Neural cell (in vitro differentiated cells): ENCODE data around the gene INSRR. TPM values are rescaled to one million over a fixed set of nuclear protein-coding genes. Genes with fewer than 3 reads are reported as not detected.

Experiments
- H2AFZ ChIP-seq: fragments of 200-600, 300-800 bp; sonication (generic), shearing (Covaris generic); 2 replicates; pipeline ENCODE4 v1.6.0; 2014; ENCODE audit warnings: low read depth, mild to moderate bottlenecking, antibody characterized with exemption, low read length, moderate library complexity
- H3F3A ChIP-seq: fragments of 200-600 bp; shearing (Covaris generic); 2 replicates; pipeline ENCODE4 v1.6.1; 2016; ENCODE audit warnings: mild to moderate bottlenecking, moderate library complexity, mixed read lengths, antibody characterized with exemption, low read length; ENCODE audit not compliant: insufficient read depth, poor library complexity, severe bottlenecking
- H3K27ac ChIP-seq: fragments of 200-600, 300-800 bp; sonication (generic), shearing (Covaris generic); 2 replicates; pipeline ENCODE4 v1.5.1; 2014; ENCODE audit warnings: mild to moderate bottlenecking, low read length, moderate library complexity
- H3K27me3 ChIP-seq: fragments of 300-800, 200-600 bp; sonication (generic), shearing (Covaris generic); 2 replicates; pipeline ENCODE4 v1.6.0; 2014; ENCODE audit warnings: mild to moderate bottlenecking, low read depth, low read length, moderate library complexity; ENCODE audit not compliant: insufficient read depth
- H3K36me3 ChIP-seq: fragments of 300-800, 200-600 bp; sonication (generic), shearing (Covaris generic); 2 replicates; pipeline ENCODE4 v1.5.1; 2014; ENCODE audit warnings: mild to moderate bottlenecking, antibody characterized with exemption, low read length, moderate library complexity; ENCODE audit not compliant: insufficient read depth
- H3K4me2 ChIP-seq: fragments of 300-800, 200-600 bp; sonication (generic), shearing (Covaris generic); 2 replicates; pipeline ENCODE4 v1.6.0; 2014; ENCODE audit warnings: mild to moderate bottlenecking, low read length
- H3K4me3 ChIP-seq: fragments of 300-800, 200-600 bp; sonication (generic), shearing (Covaris generic); 2 replicates; pipeline ENCODE4 v1.5.1; 2014; ENCODE audit warnings: mild to moderate bottlenecking, low read length, moderate library complexity
- H3K79me2 ChIP-seq: fragments of 200-600 bp; shearing (Covaris generic); replicated peaks from 2 replicates; pipeline ENCODE4 v1.6.0; 2014; ENCODE audit warnings: mild to moderate bottlenecking, low read length, moderate library complexity; ENCODE audit not compliant: insufficient read depth
- H3K9ac ChIP-seq: fragments of 300-800, 200-600 bp; sonication (generic), shearing (Covaris generic); 2 replicates; pipeline ENCODE4 v1.6.1; 2016; ENCODE audit warnings: mild to moderate bottlenecking, low read length, mixed read lengths
- H3K9me2 ChIP-seq: fragments of 200-600 bp; shearing (Covaris generic); 2 replicates; pipeline ENCODE4 v1.6.1; 2016; ENCODE audit warnings: mild to moderate bottlenecking, low read length, mixed read lengths; ENCODE audit not compliant: insufficient read depth
- H3K9me3 ChIP-seq: fragments of 200-600, 300-800 bp; sonication (generic), shearing (Covaris generic); 2 replicates; pipeline ENCODE4 v1.6.1; 2016; ENCODE audit warnings: mild to moderate bottlenecking, mixed run types, low read length, moderate library complexity, mixed read lengths
- H4K20me1 ChIP-seq: fragments of 200-600 bp; shearing (Covaris generic); 2 replicates; pipeline ENCODE4 v1.6.1; 2016; ENCODE audit warnings: mild to moderate bottlenecking, mixed run types; ENCODE audit not compliant: insufficient read depth
- EP300 ChIP-seq: fragments of 450-650 bp; conservative IDR thresholded peaks from 2 replicates; pipeline ENCODE4 v1.6.1; 2014; ENCODE audit warnings: antibody characterized with exemption, mild to moderate bottlenecking, moderate library complexity; ENCODE audit not compliant: poor library complexity, severe bottlenecking
- EZH2 ChIP-seq: fragments of 200-600, 300-800 bp; shearing (Covaris generic), sonication (generic); IDR thresholded peaks from 2 replicates; pipeline ENCODE4 v1.6.1; 2014; ENCODE audit warnings: antibody characterized with exemption, low read length, borderline replicate concordance, mild to moderate bottlenecking; ENCODE audit not compliant: insufficient read depth, poor library complexity, severe bottlenecking
- MXI1 ChIP-seq: fragments of 450-650 bp; conservative IDR thresholded peaks from 2 replicates; pipeline ENCODE4 v1.6.1; 2014; ENCODE audit warnings: antibody characterized with exemption, mild to moderate bottlenecking; ENCODE audit not compliant: poor library complexity, severe bottlenecking
- POLR2AphosphoS5 ChIP-seq: IDR thresholded peaks from 2 replicates; pipeline ENCODE4 v1.6.1; 2012
- RAD21 ChIP-seq: fragments of 450-650 bp; conservative IDR thresholded peaks from 2 replicates; pipeline ENCODE4 v1.6.1; 2014; ENCODE audit warnings: antibody characterized with exemption, mild to moderate bottlenecking, moderate library complexity
- SMC3 ChIP-seq: fragments of 450-650 bp; conservative IDR thresholded peaks from 2 replicates; pipeline ENCODE4 v1.6.1; 2014; ENCODE audit warnings: antibody characterized with exemption, mild to moderate bottlenecking, moderate library complexity; ENCODE audit not compliant: poor library complexity
- TAF1 ChIP-seq: IDR thresholded peaks from 2 replicates; pipeline ENCODE4 v1.6.1; 2012; ENCODE audit warnings: low read depth
- polyA plus RNA-seq: library from polyadenylated mRNA; depleted of rRNA; stranded (reverse); fragments of >200 nt; gene quantifications from 2 replicates; pipeline ENCODE4 v1.2.3, GENCODE V29; 2014
- TF ChIP-seq, protein P1 (sequence below): IDR thresholded peaks from 2 replicates; pipeline ENCODE4 v1.6.1; 2012; ENCODE audit warnings: borderline replicate concordance
- TF ChIP-seq, protein P2 (sequence below): fragments of 450-650 bp; IDR thresholded peaks from 2 replicates; pipeline ENCODE4 v1.5.1; 2014; ENCODE audit warnings: antibody characterized with exemption, mild to moderate bottlenecking, moderate library complexity; ENCODE audit not compliant: poor library complexity, severe bottlenecking

Gene INSRR
- polyA plus RNA-seq, 1 donor from 2014 or later = 3.0 TPM

DNA sequence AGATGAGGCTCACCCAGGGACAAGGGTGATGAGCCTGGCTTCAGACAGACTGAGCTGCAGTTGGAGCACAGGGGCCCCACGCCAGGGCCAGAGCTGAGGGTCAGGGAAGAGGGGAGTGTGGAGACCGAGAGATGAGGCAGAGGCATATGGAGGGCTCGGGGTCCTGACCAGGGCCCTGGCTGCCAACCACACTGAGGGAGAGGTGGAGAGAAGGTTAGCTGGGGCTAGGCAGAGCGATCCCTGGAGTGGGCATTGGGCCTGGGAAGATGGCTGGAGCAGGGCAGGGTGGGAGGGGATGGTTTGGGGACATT is 42.6 kb upstream of the INSRR start:
- H3K27ac ChIP-seq = no peak overlapping the region
- H4K20me1 ChIP-seq = no peaks in the 10 kb centered on the region
- no peaks in the 10 kb centered on the region for H3K27me3 ChIP-seq
- H3K9me3 ChIP-seq = no peaks in the 10 kb centered on the region
- H3K4me2 ChIP-seq = no peak overlapping the region
- no peak overlapping the region for H2AFZ ChIP-seq
- no peaks in the 10 kb centered on the region for H3K79me2 ChIP-seq
- H3K9me2 ChIP-seq = no peaks in the 10 kb centered on the region
- H3K36me3 ChIP-seq = no peaks in the 10 kb centered on the region
- H3K4me3 ChIP-seq = no peak overlapping the region
- TF ChIP-seq, protein P1, sequence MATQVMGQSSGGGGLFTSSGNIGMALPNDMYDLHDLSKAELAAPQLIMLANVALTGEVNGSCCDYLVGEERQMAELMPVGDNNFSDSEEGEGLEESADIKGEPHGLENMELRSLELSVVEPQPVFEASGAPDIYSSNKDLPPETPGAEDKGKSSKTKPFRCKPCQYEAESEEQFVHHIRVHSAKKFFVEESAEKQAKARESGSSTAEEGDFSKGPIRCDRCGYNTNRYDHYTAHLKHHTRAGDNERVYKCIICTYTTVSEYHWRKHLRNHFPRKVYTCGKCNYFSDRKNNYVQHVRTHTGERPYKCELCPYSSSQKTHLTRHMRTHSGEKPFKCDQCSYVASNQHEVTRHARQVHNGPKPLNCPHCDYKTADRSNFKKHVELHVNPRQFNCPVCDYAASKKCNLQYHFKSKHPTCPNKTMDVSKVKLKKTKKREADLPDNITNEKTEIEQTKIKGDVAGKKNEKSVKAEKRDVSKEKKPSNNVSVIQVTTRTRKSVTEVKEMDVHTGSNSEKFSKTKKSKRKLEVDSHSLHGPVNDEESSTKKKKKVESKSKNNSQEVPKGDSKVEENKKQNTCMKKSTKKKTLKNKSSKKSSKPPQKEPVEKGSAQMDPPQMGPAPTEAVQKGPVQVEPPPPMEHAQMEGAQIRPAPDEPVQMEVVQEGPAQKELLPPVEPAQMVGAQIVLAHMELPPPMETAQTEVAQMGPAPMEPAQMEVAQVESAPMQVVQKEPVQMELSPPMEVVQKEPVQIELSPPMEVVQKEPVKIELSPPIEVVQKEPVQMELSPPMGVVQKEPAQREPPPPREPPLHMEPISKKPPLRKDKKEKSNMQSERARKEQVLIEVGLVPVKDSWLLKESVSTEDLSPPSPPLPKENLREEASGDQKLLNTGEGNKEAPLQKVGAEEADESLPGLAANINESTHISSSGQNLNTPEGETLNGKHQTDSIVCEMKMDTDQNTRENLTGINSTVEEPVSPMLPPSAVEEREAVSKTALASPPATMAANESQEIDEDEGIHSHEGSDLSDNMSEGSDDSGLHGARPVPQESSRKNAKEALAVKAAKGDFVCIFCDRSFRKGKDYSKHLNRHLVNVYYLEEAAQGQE = no peak
- TF ChIP-seq EP300 (no peak), TAF1 (no peak), SMC3 (no peak), POLR2AphosphoS5 (no peak), RAD21 (no peak), MXI1 (no peak)
- TF ChIP-seq, protein P2, sequence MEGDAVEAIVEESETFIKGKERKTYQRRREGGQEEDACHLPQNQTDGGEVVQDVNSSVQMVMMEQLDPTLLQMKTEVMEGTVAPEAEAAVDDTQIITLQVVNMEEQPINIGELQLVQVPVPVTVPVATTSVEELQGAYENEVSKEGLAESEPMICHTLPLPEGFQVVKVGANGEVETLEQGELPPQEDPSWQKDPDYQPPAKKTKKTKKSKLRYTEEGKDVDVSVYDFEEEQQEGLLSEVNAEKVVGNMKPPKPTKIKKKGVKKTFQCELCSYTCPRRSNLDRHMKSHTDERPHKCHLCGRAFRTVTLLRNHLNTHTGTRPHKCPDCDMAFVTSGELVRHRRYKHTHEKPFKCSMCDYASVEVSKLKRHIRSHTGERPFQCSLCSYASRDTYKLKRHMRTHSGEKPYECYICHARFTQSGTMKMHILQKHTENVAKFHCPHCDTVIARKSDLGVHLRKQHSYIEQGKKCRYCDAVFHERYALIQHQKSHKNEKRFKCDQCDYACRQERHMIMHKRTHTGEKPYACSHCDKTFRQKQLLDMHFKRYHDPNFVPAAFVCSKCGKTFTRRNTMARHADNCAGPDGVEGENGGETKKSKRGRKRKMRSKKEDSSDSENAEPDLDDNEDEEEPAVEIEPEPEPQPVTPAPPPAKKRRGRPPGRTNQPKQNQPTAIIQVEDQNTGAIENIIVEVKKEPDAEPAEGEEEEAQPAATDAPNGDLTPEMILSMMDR = no peak
- H3K9ac ChIP-seq = no peak overlapping the region
- no peaks in the 10 kb centered on the region for H3F3A ChIP-seq

DNA sequence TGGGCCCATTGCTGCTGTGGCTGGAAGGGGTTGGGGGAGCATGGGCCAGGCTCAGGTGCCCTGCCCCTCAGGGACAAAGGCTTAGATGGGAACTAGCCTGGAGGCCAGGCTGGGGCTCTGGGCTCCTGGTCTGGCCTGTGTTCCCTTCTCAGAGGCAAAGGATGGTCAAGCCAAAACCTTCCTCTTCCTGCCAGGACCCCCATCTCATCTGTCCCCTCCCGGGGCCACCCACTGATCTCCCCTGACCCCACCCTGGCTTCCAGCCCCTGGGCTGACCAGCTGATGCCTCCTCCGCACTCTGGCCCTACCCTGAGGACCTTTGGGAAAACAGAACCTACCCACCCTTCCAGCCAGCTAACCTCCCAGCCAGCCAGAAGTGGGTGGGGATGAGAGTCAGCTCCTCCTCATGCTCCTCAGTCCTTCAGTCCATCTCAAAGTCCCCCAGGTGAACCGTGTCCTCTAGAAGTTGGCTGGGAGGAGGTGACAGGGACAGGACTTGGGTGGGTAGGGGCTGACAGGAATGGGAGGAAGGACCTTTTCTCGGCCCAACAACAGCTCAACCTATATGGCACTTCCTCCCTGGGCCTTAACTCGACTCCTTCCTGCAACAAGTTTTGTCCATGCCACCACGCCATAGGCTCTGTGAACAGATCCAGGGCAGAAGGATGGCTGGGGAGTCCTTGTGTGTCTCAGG is 42.1 kb upstream of the INSRR start:
- Histone ChIP-seq H3K9me2 (no peaks in the 10 kb centered on the region), H3K79me2 (no peaks in the 10 kb centered on the region), H3K4me2 (no peak overlapping the region), H3K9ac (no peak overlapping the region), H3K27ac (no peak overlapping the region), H3K36me3 (no peaks in the 10 kb centered on the region), H2AFZ (no peak overlapping the region), H3K9me3 (no peaks in the 10 kb centered on the region), H3F3A (no peaks in the 10 kb centered on the region), H3K27me3 (no peaks in the 10 kb centered on the region), H3K4me3 (no peak overlapping the region), H4K20me1 (no peaks in the 10 kb centered on the region)
- no peak for TF ChIP-seq TAF1

DNA sequence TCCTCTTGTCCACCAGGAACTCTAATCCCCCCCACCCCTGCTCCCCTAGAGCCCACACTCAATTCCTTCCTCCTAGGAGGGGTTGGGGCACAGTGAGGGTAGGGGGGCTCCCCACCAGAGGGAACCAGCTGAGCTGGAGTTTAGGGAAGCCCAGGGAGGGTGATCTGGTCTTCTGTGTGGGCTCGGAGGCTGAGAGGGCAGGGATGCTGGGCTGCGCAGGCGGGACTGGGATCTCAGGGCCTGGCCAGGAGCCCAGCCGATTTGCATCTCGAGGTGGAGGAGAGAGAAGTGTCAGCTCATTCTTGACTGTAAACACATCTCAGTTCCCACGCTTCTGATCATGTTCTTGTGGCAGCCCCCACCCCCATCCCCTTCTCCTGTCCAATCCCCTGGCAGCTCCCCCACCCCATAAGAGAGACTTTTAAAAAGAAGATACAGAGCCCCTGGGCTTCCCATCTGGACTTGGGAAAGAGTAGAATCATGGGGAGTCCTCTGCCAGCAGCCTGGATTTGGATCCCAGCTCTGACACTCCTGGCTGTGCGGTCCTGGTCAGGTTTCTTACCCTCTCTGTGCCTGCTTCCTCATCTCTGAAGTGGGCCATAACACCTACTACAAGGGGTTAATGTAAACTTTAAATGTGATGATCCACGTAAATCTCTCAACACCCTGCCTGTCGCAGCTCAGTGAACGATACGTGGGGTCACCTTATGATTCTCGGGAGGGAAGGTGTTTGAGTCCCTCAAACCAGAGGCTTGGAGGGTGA is 41.2 kb upstream of the INSRR start:
- Histone ChIP-seq H3F3A (no peaks in the 10 kb centered on the region), H3K4me2 (no peak overlapping the region), H2AFZ (no peak overlapping the region), H3K9ac (no peak overlapping the region), H3K36me3 (no peaks in the 10 kb centered on the region), H3K79me2 (no peaks in the 10 kb centered on the region), H3K4me3 (no peak overlapping the region), H3K27me3 (peaks cover 4% of the 10 kb centered on the region), H3K9me3 (no peaks in the 10 kb centered on the region), H4K20me1 (no peaks in the 10 kb centered on the region), H3K9me2 (no peaks in the 10 kb centered on the region), H3K27ac (no peak overlapping the region)
- TF ChIP-seq SMC3 (no peak), EP300 (no peak), MXI1 (no peak), TAF1 (no peak), RAD21 (no peak), POLR2AphosphoS5 (no peak), EZH2 (no peak)
- TF ChIP-seq, protein P1 = no peak
- TF ChIP-seq, protein P2 = no peak
